ENCODE results near the gene TLCD5.
A peak's percentile ranks its signal among the peaks of the same experiment; 100 is the strongest.

TLCD5 gene

GRCh38 chr11:120324932-120325810, at the start of gene TLCD5:
Gene TLCD5, plus strand, starts transcription at chr11:120325299. Its CDS starts 2,143 bp downstream, at chr11:120327442.
- DNase-seq = peak; percentile 83

GRCh38 chr11:120279502-120279901, 45.6 kb upstream of the TLCD5 start:
- no peak for DNase-seq

GRCh38 chr11:120280600-120281051, 44.5 kb upstream of the TLCD5 start:
- no peak for DNase-seq

GRCh38 chr11:120281143-120281795, 43.8 kb upstream of the TLCD5 start:
- peak; percentile 40 for DNase-seq

GRCh38 chr11:120283124-120283523, 42.0 kb upstream of the TLCD5 start:
- no peak for DNase-seq

GRCh38 chr11:120284272-120284671, 40.8 kb upstream of the TLCD5 start:
- DNase-seq = no peak

GRCh38 chr11:120285256-120285655, 39.8 kb upstream of the TLCD5 start:
- no peak for DNase-seq

GRCh38 chr11:120288021-120288420, 37.1 kb upstream of the TLCD5 start:
- no peak for DNase-seq

GRCh38 chr11:120289426-120289825, 35.7 kb upstream of the TLCD5 start:
- DNase-seq = no peak

- DNase-seq = no peak
Observed at GRCh38 chr11:120290956-120291355, 34.1 kb upstream of the TLCD5 start.

- no peak for DNase-seq
Observed at GRCh38 chr11:120293038-120293800, 31.9 kb upstream of the TLCD5 start.

GRCh38 chr11:120294096-120294495, 31.0 kb upstream of the TLCD5 start:
- DNase-seq = no peak

- DNase-seq = peak; percentile 32
Observed at GRCh38 chr11:120295099-120295498, 30.0 kb upstream of the TLCD5 start.

- DNase-seq = no peak
Observed at GRCh38 chr11:120296554-120296953, 28.5 kb upstream of the TLCD5 start.

GRCh38 chr11:120298461-120298860, 26.6 kb upstream of the TLCD5 start:
- DNase-seq = no peak

- no peak for DNase-seq
Observed at GRCh38 chr11:120302001-120302805, 22.9 kb upstream of the TLCD5 start.

GRCh38 chr11:120303004-120303637, 22.0 kb upstream of the TLCD5 start:
- peak; percentile 93 for DNase-seq

GRCh38 chr11:120304526-120304925, 20.6 kb upstream of the TLCD5 start:
- DNase-seq = peak; percentile 54

GRCh38 chr11:120305286-120305685, 19.8 kb upstream of the TLCD5 start:
- no peak for DNase-seq

- peak; percentile 25 for DNase-seq
Observed at GRCh38 chr11:120306519-120307242, 18.4 kb upstream of the TLCD5 start.

- DNase-seq = no peak
Observed at GRCh38 chr11:120307476-120307875, 17.6 kb upstream of the TLCD5 start.
